Measurements from ENCODE around the gene DOCK4.

DNA sequence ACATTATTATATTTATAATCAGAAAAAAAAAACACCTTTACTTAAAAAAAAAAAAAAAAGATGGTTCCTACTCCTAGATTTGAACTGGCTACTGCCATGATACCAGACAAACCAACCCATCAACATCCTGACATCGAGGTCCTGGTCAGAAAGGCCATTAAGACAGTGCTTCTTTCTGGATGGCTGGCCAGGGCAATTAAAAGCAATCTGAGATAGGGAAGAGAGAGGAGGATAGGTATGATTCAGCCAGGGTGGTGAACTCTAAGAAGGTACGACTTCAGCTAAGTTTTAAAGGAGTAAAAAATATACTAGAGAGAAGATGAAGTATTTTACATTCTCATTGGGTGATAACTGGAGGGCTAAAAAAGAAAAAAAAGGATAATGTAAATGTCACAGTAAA lies 139.0 kb downstream of the DOCK4 start:
- no peak for TF ChIP-seq YY1 (IDR thresholded peaks at IDR 0.05; ENCODE audit: insufficient read depth, insufficient read length)
- TF ChIP-seq SUZ12 (IDR thresholded peaks at IDR 0.05; ENCODE audit: extremely low read depth, insufficient read depth, insufficient read length) = no peak

Data from NT2/D1 (cell line).